ENCODE measurements around the gene STMN3.

GRCh38 chr20:63598479-63599395 lies 54.5 kb downstream of the STMN3 start:
- TF ChIP-seq CTCF (IDR thresholded peaks at IDR 0.05) (no peak), POLR2A (IDR thresholded peaks at IDR 0.05) (no peak)

All from vagina (tissue), 2 donors.